HUES48 (cell line): ENCODE measurements around the gene UGT1A10.

ENCODE experiments used
- H3K27ac ChIP-seq: one replicate; pipeline ENCODE4 v1.7.0; 2013; ENCODE audit warnings: low read depth, low read length, inconsistent platforms
- H3K27me3 ChIP-seq: 2 replicates; pipeline ENCODE4 v1.6.1; 2013; ENCODE audit warnings: mild to moderate bottlenecking, low read length; ENCODE audit not compliant: control insufficient read depth, insufficient read depth
- H3K36me3 ChIP-seq: 2 replicates; pipeline ENCODE4 v1.6.1; 2013; ENCODE audit warnings: low read length; ENCODE audit not compliant: control insufficient read depth, insufficient read depth
- H3K4me1 ChIP-seq: 2 replicates; pipeline ENCODE4 v1.6.1; 2013; ENCODE audit warnings: mild to moderate bottlenecking, low read length; ENCODE audit not compliant: control insufficient read depth, insufficient read depth
- H3K4me3 ChIP-seq: 2 replicates; pipeline ENCODE4 v1.5.1; 2013; ENCODE audit warnings: mild to moderate bottlenecking, low read depth, low read length
- H3K9ac ChIP-seq: 2 replicates; pipeline ENCODE4 v1.6.1; 2013; ENCODE audit warnings: mild to moderate bottlenecking, low read depth, low read length, moderate library complexity
- H3K9me3 ChIP-seq: 2 replicates; pipeline ENCODE4 v1.6.1; 2013; ENCODE audit warnings: low read length; ENCODE audit not compliant: control insufficient read depth, insufficient read depth

The UGT1A10 gene

DNA sequence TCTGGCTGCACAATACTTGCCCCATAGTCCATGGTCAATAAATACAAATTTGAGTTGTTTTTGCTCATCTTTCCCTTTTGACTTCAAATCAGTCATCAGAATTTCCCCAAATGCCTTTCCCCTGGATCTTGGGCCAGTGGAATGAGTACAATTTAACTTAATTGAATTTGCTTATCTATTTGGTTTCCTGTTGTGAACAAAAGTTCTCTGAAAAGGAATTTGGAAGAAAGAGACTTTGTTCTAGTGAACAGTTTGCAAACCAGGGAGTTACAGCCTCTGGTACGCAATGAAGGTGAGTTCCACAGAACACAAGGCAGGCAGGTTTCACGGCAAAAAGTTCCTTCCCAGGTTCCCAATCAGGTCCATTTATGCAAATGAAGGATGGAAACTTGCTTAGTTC is 122.6 kb downstream of the UGT1A10 start:
- Histone ChIP-seq H3K9me3 (peaks cover 15% of the 10 kb centered on the region), H3K27me3 (no peaks in the 10 kb centered on the region), H3K36me3 (no peaks in the 10 kb centered on the region), H3K27ac (no peak overlapping the region), H3K9ac (no peak overlapping the region), H3K4me1 (no peaks in the 10 kb centered on the region), H3K4me3 (no peak overlapping the region)

- no peaks in the 10 kb centered on the region for H3K36me3 ChIP-seq
- no peak within 1 kb of the TSS for H3K27ac ChIP-seq
- peaks cover 15% of the 10 kb centered on the region; the same call in 1 of the 2 replicates for H3K9me3 ChIP-seq
- H3K4me3 ChIP-seq, result no peak within 1 kb of the TSS
- no peaks in the 10 kb centered on the region for H3K27me3 ChIP-seq
- H3K9ac ChIP-seq, result no peak within 1 kb of the TSS
- H3K4me1 ChIP-seq, result no peaks in the 10 kb centered on the region
Observed at GRCh38 chr2:233760043-233760442, 123.8 kb downstream of the UGT1A10 start, which contains the start of gene UGT1A1. TSS of gene UGT1A1 (plus strand) at chr2:233760270. CDS start at chr2:233760288, 18 bp downstream.

DNA sequence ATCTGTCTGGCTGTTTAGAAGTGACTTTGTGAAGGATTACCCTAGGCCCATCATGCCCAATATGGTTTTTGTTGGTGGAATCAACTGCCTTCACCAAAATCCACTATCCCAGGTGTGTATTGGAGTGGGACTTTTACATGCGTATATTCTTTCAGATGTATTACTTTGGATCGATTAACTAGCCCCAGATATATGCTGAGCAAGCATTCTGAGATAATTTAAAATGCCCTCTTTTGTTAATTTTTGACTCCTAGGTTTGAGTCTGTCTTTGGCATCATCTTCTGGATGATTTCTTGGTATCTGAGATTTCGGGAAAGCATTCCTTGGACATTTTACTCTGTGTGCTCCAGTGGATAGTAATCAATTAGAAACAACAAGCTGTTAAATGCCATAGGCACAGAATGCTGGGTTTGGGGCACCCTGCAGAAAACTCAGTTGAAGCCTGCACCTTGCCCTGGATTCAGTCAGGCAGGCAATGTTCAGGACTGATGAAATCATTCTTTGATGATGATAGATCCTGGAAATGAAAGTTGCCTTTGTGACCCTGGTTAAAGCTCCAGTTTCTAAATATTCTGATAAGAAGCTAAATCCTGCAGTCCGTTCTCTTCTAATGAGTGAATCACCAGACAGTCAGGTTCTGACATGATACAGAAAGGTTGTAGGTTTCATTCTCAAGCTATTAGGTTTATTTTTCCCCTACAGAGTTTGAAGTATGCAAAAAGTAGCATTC is 125.0 kb downstream of the UGT1A10 start:
- H3K4me1 ChIP-seq, result no peaks in the 10 kb centered on the region
- no peak overlapping the region for H3K4me3 ChIP-seq
- peaks cover 15% of the 10 kb centered on the region; the same call in 1 of the 2 replicates for H3K9me3 ChIP-seq
- no peaks in the 10 kb centered on the region for H3K36me3 ChIP-seq
- H3K27me3 ChIP-seq, result no peaks in the 10 kb centered on the region
- no peak overlapping the region for H3K9ac ChIP-seq
- H3K27ac ChIP-seq, result no peak overlapping the region

- Histone ChIP-seq H3K9ac (no peak overlapping the region), H3K4me1 (no peaks in the 10 kb centered on the region), H3K36me3 (no peaks in the 10 kb centered on the region), H3K27me3 (no peaks in the 10 kb centered on the region), H3K9me3 (0 out of 2 replicates have a peak, but pooled peaks cover 7% of the 10 kb centered on the region), H3K4me3 (no peak overlapping the region), H3K27ac (no peak overlapping the region)
Observed at GRCh38 chr2:233764264-233764663, 128.0 kb downstream of the UGT1A10 start.

- no peaks in the 10 kb centered on the region for H3K27me3 ChIP-seq
- 0 out of 2 replicates have a peak, but pooled peaks cover 7% of the 10 kb centered on the region for H3K9me3 ChIP-seq
- no peak overlapping the region for H3K4me3 ChIP-seq
- no peak overlapping the region for H3K27ac ChIP-seq
- no peaks in the 10 kb centered on the region for H3K36me3 ChIP-seq
- no peak overlapping the region for H3K9ac ChIP-seq
- H3K4me1 ChIP-seq, result no peaks in the 10 kb centered on the region
Observed at GRCh38 chr2:233764761-233765160, 128.5 kb downstream of the UGT1A10 start.

GRCh38 chr2:233766416-233766815 is 130.2 kb downstream of the UGT1A10 start:
- Histone ChIP-seq H3K27ac (no peak overlapping the region), H3K27me3 (no peaks in the 10 kb centered on the region), H3K4me3 (no peak overlapping the region)

DNA sequence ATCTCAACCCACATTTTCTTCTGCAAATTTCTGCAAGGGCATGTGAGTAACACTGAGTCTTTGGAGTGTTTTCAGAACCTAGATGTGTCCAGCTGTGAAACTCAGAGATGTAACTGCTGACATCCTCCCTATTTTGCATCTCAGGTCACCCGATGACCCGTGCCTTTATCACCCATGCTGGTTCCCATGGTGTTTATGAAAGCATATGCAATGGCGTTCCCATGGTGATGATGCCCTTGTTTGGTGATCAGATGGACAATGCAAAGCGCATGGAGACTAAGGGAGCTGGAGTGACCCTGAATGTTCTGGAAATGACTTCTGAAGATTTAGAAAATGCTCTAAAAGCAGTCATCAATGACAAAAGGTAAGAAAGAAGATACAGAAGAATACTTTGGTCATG is 131.8 kb downstream of the UGT1A10 start:
- no peaks in the 10 kb centered on the region for H3K36me3 ChIP-seq
- no peaks in the 10 kb centered on the region for H3K27me3 ChIP-seq
- no peaks in the 10 kb centered on the region for H3K4me1 ChIP-seq
- no peak overlapping the region for H3K4me3 ChIP-seq
- no peak overlapping the region for H3K9ac ChIP-seq
- H3K9me3 ChIP-seq, result no peaks in the 10 kb centered on the region
- no peak overlapping the region for H3K27ac ChIP-seq

More at GRCh38 chr2:233766416-233766815, 130.2 kb downstream of the UGT1A10 start:
- no peaks in the 10 kb centered on the region for H3K36me3 ChIP-seq
- no peaks in the 10 kb centered on the region for H3K4me1 ChIP-seq
- no peak overlapping the region for H3K9ac ChIP-seq
- H3K9me3 ChIP-seq, result no peaks in the 10 kb centered on the region

GRCh38 chr2:233769260-233769659 is 133.0 kb downstream of the UGT1A10 start:
- H3K36me3 ChIP-seq, result no peaks in the 10 kb centered on the region
- no peak overlapping the region for H3K4me3 ChIP-seq
- no peaks in the 10 kb centered on the region for H3K9me3 ChIP-seq
- no peaks in the 10 kb centered on the region for H3K4me1 ChIP-seq
- H3K27me3 ChIP-seq, result no peaks in the 10 kb centered on the region
- H3K9ac ChIP-seq, result no peak overlapping the region
- H3K27ac ChIP-seq, result no peak overlapping the region

- no peak overlapping the region for H3K9ac ChIP-seq
- no peaks in the 10 kb centered on the region for H3K27me3 ChIP-seq
- H3K36me3 ChIP-seq, result no peaks in the 10 kb centered on the region
- H3K4me3 ChIP-seq, result no peak overlapping the region
- H3K27ac ChIP-seq, result no peak overlapping the region
- no peaks in the 10 kb centered on the region for H3K4me1 ChIP-seq
- H3K9me3 ChIP-seq, result peaks cover 13% of the 10 kb centered on the region
Observed at GRCh38 chr2:233772153-233772552, 135.9 kb downstream of the UGT1A10 start.

GRCh38 chr2:233772583-233772982 is 136.3 kb downstream of the UGT1A10 start:
- Histone ChIP-seq H3K27me3 (no peaks in the 10 kb centered on the region), H3K9me3 (peaks cover 17% of the 10 kb centered on the region), H3K36me3 (no peaks in the 10 kb centered on the region), H3K4me3 (no peak overlapping the region), H3K27ac (no peak overlapping the region), H3K4me1 (no peaks in the 10 kb centered on the region), H3K9ac (no peak overlapping the region)

DNA sequence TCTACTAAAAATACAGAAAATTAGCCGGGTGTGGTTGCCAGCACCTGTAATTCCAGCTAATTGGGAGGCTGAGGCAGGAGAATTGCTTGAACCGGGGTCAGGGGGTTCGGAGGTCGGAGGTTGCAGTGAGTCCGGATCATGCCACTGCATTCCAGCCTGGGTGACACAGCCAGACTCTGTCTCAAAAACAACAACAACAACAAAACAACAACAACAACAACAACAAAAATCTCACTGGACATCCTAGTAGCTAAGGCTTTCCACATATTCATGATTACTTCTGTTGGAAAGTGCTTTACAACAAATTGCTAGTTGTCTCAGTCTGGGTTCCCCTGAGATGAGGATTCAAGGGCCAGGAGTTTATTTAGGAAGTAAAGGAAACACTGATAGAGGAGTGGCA is 137.6 kb downstream of the UGT1A10 start:
- Histone ChIP-seq H3K27me3 (no peaks in the 10 kb centered on the region), H3K4me3 (no peak overlapping the region), H3K4me1 (no peaks in the 10 kb centered on the region), H3K9ac (no peak overlapping the region), H3K36me3 (no peaks in the 10 kb centered on the region), H3K9me3 (peaks cover 17% of the 10 kb centered on the region), H3K27ac (no peak overlapping the region)
